NK-92 treated with Interleukin-12 subunit alpha and Interleukin-12 subunit beta, amount 100 ng/mL, for 24 hours (cell line): Measurements from ENCODE around the gene RNU1-3.
"Not testable (repeated sequence)": the region's sequence is repeated elsewhere in the genome, so short reads cannot be mapped to it uniquely, and the experiment has no call there.

Experiments used
- DNase-seq: peaks from one replicate; lab custom pipeline; 2025; lab: John Stamatoyannopoulos, UW

Gene RNU1-3

DNA sequence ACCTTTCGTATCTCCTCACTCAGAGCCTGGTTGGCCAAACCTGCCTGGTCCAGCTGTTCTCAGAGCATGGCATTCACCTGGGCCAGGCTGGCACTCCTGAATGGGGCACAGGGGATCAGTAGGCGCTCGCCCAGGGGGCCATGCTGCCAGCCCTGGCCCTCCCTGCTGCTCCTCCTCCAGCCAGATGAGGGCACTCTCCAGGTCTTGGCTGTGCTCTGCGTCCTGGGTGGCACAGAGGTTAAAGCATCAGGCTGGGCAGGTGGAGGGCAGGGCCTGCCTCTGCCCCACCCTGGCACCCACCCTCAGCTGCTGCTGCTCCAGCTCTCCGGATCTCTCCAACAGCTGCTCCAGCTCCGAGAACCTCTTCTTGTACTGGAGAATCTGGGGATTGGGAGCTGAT lies 10.2 kb downstream of the RNU1-3 start:
- not testable (repeated sequence) for DNase-seq

DNA sequence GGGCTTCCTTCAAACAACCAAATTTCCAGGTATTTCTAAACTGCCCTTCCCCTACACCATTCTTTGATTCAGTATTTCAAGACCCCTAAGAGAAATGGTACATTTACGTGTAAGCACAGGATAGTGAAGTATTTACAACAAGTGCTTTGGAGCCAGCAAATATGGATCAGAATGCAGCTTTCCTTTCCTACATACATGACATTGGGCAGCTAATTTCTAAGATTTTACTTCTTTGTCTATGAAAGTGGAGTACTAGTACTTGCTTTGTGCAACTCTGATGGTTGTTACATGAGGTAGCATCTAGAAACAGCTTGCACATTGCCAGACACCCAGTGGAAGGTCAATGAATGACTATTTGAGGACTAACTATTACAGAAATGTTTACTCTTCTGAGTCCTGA lies 15.2 kb downstream of the RNU1-3 start:
- DNase-seq = not testable (repeated sequence)

DNA sequence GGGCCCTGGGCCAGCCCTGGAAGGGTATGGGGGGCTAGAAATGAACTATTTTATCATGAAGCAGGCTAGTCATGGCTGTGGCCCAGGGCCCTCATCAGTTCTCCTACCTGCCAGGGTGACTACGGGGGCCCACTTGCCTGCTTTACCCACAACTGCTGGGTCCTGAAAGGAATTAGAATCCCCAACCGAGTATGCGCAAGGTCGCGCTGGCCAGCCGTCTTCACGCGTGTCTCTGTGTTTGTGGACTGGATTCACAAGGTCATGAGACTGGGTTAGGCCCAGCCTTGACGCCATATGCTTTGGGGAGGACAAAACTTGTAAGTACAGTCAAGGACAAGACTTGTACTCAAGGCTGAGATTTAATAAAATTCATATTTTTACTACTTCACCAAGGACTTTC lies 16.8 kb downstream of the RNU1-3 start:
- DNase-seq = not testable (repeated sequence)

DNA sequence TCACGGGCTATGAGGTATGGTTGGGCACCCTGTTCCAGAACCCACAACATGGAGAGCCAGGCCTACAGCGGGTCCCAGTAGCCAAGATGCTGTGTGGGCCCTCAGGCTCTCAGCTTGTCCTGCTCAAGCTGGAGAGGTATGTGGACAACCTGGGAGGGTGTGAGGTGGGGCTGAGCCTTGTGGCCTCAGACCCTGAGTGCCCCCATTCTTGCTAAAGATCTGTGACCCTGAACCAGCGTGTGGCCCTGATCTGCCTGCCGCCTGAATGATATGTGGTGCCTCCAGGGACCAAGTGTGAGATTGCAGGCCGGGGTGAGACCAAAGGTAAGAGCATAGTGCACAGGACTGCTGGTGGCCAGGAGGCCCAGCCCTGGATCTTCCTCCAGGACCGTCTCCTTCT lies 17.4 kb downstream of the RNU1-3 start:
- not testable (repeated sequence) for DNase-seq

DNA sequence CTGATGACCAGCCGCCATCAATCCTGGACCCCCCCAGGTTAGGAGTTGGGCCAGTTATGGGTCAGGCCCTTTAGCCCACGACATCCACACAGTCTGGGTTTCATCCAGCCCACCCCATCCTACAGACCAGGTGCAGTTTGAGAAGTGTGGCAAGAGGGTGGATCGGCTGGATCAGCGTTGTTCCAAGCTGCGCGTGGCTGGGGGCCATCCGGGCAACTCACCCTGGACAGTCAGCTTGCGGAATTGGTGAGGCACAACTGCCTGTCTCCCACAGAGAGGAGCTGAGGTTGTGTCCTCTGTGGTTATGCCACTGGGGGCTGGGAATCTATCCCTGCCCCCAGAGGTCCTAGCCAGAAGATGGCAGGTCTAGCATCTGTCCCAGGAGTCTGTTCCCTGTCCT lies 18.0 kb downstream of the RNU1-3 start:
- not testable (repeated sequence) for DNase-seq

DNA sequence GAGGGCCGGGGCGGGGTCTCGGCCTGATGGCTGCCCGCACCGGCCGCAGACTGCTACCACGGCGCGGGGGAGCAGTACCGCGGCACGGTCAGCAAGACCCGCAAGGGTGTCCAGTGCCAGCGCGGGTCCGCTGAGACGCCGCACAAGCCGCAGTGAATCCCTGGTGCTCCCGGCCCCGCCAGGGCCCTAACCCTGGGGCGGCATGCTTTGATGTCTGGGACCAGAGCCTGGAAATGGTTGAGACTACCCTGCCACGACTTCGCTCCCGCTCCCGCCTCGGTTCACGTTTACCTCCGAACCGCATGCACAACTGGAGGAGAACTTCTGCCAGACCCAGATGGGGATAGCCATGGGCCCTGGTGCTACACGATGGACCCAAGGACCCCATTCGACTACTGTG lies 18.5 kb downstream of the RNU1-3 start:
- not testable (repeated sequence) for DNase-seq

DNA sequence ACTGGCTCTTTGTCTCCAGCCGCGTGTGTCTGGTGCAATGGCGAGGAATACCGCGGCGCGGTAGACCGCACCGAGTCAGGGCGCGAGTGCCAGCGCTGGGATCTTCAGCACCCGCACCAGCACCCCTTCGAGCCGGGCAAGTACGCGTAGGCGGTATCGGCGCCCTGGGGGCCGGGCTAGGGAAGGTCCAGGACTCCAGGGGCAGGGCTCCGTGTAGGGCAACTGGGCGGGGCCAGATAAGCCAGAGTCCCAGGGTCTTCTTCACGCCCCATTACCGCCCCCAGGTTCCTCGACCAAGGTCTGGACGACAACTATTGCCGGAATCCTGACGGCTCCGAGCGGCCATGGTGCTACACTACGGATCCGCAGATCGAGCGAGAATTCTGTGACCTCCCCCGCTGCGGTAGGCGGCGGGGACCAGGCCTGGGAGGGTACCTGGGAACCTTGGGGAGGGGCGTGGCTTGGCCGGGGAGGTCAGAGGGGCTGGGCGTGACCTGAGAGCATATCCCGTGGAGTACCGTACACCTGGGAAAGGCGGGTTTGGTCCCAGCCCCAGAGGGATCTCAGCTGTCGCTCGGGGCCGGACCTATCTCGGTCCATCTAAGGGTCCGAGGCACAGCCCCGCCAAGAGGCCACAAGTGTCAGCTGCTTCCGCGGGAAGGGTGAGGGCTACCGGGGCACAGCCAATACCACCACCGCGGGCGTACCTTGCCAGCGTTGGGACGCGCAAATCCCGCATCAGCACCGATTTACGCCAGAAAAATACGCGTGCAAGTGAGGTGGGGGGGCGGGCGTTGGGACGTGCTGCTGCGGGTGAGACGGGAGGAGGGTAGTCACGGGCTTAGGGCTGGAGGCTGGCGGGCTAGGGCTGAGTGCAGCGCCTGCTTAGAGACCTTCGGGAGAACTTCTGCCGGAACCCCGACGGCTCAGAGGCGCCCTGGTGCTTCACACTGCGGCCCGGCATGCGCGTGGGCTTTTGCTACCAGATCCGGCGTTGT lies 19.3 kb downstream of the RNU1-3 start:
- not testable (repeated sequence) for DNase-seq

DNA sequence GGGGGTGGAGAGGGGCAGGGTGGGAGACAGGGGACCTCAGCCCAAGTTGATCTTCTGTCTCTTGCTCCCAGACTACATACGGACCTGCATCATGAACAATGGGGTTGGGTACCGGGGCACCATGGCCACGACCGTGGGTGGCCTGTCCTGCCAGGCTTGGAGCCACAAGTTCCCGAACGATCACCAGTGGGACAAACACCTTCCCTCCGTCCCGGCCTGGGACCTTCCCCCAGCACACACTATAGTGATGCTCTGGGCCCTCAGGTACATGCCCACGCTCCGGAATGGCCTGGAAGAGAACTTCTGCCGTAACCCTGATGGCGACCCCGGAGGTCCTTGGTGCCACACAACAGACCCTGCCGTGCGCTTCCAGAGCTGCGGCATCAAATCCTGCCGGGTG lies 20.0 kb downstream of the RNU1-3 start:
- not testable (repeated sequence) for DNase-seq

DNA sequence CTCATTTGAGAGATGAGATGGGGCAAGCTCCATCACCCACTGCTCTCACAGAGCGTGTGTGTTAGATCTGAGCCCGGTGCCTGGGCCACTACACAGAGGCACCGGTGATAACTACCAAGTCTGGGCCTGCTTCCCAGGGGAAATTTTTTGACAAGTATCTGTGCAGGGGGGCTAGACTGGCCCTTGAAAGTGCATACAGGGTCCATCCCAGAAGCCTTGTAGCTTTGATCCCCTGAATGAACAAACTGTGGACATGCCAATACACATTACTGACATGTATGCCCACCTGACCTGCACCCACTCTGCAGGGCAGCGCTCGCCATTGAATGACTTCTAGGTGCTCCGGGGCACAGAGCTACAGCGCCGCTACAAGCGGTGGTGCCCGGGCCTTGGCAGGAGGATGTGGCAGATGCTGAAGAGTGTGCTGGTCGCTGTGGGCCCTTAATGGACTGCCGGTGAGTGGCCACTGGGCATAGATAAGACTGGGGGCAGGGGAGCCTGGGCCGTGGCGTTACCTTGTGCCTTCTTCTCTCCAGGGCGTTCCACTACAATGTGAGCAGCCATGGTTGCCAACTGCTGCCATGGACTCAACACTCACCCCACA lies 20.6 kb downstream of the RNU1-3 start:
- not testable (repeated sequence) for DNase-seq

DNA sequence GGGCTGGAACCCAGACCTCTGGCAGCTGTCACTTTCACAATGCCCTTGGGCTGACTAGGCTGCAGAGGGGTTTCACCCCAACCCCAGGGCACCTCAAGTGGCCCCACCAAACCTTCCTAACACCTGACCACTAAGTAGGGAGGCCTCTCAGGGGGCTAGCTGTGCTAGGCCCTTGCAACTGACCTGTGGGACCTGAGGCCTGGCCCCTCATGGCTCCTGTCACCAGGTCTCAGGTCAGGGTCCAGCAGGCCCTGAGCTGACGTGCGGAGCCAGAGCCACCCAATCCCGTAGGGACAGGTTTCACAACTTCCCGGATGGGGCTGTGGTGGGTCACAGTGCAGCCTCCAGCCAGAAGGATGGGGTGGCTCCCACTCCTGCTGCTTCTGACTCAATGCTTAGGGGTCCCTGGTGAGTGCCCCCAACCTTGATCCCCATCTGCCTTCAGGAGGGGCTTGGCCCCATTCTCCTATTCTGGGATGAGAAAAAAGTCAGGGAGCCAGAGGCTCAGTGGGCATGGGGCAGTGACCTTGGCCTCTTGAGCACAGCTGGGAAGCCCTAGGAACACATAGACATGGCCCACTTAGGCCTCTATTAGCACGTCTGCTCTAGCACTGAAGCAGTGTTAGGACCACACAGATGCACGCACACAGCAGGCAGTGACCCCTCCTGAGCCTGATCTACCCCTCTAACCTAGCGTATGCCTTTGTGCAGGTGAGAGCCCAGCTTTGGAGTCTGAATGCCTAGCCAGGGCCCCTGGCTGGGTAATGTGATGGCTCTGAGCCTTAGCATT lies 21.3 kb downstream of the RNU1-3 start:
- not testable (repeated sequence) for DNase-seq

DNA sequence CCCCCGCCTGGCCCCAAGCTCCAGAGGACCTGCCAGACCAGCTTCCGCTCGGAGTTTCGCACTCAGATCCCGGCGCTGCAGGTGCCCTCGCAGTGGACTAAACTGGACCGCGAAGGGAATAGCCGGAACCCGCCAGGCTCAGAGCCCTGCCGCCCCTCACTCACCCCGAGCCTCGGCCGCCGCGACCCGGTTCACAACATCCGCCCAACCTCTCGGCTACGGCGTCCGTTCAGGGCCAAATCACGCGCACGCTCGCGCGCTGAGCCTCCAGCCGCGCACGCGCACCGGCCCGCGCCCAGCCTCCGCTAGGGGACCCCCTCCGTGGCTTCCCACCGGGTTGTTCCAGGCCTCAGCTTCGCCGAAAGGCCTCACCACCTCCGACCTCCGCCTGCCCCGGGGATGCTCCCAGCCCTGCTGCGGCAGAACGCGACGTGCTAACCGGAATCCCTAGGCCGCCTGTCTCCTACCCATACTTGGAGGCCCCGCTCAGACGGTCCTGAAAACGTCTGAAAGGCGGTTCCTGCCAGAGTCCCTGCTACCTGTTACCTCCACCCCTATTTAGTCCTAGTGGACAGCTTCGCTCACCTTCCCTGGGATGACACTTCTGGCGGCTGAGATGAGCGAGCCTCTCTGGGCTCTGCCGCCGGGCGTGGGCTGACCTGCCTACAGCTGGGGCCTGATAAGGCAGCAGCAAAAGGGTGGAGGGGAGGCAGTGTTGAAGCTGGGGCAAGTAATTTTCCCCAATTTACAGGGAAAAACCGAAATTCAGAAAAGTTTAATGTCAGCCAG lies 22.1 kb downstream of the RNU1-3 start:
- DNase-seq = peak; percentile 92

DNA sequence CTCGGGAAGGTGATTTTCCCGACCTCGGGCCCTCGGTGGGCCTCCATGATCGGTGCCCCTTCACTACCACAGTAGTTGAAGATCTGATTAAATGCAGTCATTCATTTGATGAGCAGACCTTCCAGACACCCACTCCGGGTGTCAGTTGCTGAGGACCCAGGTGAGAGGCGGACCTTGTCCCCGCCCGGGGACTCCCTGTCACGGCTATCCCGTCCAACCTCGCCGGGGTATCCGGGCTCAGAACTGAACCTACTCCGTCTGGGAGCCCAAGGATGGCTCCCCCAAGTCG lies 22.6 kb downstream of the RNU1-3 start:
- no peak for DNase-seq

DNA sequence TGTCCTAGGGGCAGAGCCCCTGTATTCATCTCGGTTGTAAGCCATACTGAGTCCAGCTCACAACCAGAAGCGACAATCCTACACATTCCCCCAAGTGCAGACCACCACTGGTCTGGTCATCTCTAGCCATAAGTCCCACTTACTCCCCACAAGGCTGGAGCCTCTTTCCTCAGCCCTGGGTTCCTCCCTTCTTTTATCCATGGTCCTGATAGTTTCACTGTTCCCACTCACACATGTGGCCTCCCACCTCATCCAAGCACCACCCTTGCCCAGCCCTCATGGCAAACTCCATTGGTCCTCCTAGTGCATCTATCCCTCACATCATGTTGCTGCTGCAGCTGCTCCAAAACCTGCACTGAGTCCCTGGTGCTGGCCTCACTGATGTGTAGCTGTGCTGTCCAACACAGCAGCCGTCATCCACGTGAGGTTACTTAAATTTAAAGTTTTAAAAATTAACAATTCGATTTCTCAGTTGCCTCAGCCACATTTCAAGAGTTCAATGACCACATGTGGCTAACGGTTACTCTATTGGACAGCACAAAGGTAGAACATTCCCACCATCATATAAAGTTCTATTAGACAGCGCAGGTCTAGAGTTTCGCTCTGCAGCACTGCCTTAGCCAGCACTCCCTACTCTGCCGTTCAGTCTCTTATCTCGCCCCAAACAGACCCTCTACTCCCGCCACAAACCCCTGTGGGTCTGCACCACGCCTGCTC lies 23.1 kb downstream of the RNU1-3 start:
- not testable (repeated sequence) for DNase-seq

DNA sequence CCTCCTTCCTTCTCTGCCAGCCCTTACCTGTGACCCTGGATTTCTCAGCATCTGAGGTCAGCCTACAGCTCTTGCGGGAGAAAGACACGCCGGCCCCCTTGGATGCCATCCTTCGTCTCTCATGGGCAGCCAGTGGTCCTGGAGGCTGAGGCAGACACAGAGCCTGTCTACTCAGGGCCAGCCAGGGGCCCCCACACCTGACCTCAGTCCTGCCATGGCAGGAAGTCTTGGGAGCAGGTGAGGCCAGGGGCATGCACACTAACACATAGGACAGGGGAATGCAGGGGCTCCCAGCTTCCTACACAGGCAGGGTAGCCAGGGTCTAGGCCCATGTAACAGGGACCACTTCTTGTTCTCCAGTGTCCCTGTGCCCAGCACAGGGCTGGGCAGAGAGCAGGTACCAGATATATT lies 23.7 kb downstream of the RNU1-3 start:
- DNase-seq = not testable (repeated sequence)

DNA sequence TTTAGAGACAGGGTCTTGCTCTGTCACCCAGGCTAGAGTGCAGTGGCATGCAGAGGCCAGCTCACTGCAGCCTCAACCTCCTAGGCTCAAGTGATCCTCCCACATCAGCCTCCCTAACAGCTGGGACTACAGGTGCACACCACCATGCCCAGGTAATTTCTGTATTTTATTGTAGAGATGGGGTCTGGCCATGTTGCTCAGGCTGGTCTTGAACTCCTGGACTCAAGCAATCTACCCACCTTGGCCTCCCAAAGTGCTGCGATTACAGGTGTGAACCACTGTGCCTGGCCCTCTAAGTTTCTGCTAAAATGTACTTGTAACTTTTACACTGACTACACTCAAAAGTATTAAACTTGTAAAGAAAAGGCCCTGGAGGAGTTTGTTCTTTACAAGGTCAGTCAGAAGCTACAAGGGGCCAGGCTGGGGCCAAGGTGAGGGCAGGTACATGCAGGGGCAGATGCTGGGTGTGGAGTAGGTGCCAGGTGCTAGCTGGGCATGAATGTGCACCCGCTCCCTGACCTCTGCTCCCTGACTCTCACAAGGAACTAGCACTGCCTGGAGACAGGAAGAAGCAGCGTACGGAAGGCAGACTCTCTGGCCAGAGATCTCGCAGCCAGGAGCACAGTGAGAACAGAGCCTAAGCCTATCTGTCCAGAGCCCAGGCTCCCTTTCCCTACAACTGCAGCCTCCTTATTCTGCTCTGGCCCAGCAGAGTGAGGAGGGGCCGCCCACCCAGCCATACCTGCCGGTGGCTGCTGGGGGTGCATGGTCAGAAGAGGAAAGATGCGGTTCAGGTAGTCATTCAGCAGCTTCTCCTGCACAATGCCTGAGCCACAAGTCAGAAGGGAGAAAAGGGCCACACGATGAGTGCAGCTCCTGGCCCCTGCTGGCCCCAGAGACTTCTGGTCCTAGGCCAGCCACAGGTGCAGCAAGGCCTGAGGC lies 24.5 kb downstream of the RNU1-3 start:
- not testable (repeated sequence) for DNase-seq

DNA sequence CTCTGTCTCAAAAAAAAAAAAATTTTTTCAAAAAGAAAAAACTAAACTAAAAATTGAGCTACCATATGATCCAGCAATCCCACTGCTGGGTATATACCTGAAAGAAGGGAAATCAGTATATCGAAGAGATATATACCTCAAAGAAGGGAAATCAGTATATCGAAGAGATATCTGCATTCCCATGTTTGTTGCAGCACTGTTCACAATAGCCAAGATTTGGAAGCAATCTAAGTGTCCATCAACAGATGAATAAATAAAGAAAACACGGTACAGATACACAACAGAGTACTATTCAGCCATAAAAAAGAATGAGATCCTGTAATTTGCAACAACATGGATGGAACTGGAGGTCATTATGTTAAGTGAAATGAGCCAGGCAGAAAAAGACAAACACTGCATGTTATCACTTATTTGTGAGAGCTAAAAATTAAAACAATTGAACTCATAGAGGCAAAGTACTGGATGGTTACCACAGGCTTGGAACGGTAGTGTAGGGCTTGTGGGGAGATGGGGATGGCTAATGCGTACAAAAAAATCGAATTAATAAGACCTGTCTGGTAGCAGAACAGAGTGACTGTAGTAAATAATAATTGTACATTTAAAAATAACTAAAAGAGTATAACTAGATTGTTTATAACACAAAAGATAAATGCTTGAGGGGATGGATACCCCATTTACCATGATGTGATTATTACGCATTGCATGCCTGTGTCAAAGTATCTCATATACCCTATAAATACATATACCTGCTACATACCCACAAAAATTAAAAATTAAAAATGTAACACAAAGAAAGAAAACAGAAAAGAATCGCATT lies 25.4 kb downstream of the RNU1-3 start:
- not testable (repeated sequence) for DNase-seq

DNA sequence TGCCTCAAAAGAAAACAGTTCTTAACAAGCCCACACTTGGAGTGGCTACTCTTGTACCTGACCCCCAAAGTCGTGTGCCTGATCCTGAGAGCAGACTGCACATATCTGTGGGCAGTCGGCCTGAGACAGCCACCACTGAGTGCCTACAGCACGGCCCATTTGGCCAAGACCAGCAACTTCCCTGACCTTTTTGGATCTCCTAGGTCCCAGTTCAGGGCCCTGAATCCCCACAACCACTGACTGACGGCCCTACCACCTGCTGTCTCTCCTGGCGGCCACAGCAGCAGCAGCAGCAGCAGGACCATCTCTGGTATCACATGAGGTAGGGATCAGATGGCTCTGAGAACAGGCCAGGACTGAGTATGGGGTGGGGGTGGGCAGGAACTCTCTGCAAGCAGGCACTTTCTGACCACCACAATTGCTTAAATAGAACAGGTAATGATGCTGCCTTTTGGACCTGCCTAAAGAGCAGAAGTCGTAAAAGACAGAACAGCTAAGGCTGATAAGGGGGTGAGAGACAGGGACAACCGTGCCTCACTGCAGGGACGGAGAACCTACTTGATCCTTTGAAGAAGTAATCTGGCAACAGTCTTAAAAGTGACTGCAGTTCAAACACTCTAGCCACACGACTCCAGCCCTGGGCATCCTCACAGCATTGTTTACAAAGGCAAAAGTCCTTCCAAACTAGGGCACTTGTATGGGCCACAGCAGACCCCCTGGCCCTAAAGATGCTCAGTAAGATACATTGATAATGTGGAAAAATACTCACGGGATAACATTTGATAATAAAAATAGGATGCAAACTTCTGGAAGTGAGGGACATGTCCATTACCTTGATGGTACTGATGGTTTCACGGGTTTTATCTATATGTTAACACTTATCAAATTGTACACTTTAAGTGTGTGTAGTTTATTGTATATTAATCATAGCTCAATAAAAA lies 27.4 kb downstream of the RNU1-3 start:
- DNase-seq = not testable (repeated sequence)
